Uterus (tissue), 4 donors: ENCODE measurements around the gene TAOK3. TPM values are rescaled to one million over a fixed set of nuclear protein-coding genes. Genes with fewer than 3 reads are reported as not detected.
A peak's percentile ranks its signal among the peaks of the same experiment; 100 is the strongest.

Experiments used
- DNase-seq, 2 donors: peaks; one replicate each; pipeline ENCODE4 v3.0.0-alpha.2; 2019 to 2020
- H3K27ac ChIP-seq, 2 donors: fragments of 200-600 bp; sonication (generic); 1 replicate in 1 of 2; 2 replicates in 1 of 2; pipeline ENCODE4 v1.5.1; 2016 to 2018
- H3K27me3 ChIP-seq, 2 donors: fragments of 200-600 bp; sonication (generic); one replicate each; pipeline ENCODE4 v1.5.1; 2018 to 2019; ENCODE audit warnings: control low read depth in 1 of 2
- H3K36me3 ChIP-seq, 2 donors: fragments of 200-600 bp; sonication (generic); one replicate each; pipeline ENCODE4 v1.5.1; 2019; ENCODE audit warnings: control low read depth in 1 of 2
- H3K4me1 ChIP-seq, 2 donors: fragments of 200-600 bp; sonication (generic); one replicate each; pipeline ENCODE4 v1.5.1; 2018 to 2019; ENCODE audit warnings: control low read depth in 1 of 2
- H3K4me3 ChIP-seq, 2 donors: fragments of 200-600 bp; sonication (generic); 1 replicate in 1 of 2; 2 replicates in 1 of 2; pipeline ENCODE4 v1.5.1; 2018 to 2019; ENCODE audit warnings: mild to moderate bottlenecking in 1 of 2
- H3K9me3 ChIP-seq, 2 donors: fragments of 200-600 bp; sonication (generic); one replicate each; pipeline ENCODE4 v1.5.1; 2019; ENCODE audit warnings: control low read depth in 1 of 2
- CTCF ChIP-seq, 4 experiments: fragments of 200-600 bp in 2 of 4; fragments of 450-650 bp in 2 of 4; sonication (generic) in 2 of 4; IDR thresholded peaks; one replicate each; pipeline ENCODE4 v1.5.1; 2016 to 2019; ENCODE audit warnings: antibody characterized with exemption in 4 of 4, mild to moderate bottlenecking in 2 of 4, moderate library complexity in 1 of 4
- POLR2A ChIP-seq, 2 donors: fragments of 450-650 bp; IDR thresholded peaks; one replicate each; pipeline ENCODE4 v1.6.1; 2016; ENCODE audit warnings: antibody characterized with exemption in 2 of 2, mild to moderate bottlenecking in 1 of 2, moderate library complexity in 1 of 2
- intact Hi-C: fragments of 100-400 bp; cut with DNase I; formaldehyde crosslinking; loops from one replicate; pipeline ENCODE4 v1.15.1; 2023; ENCODE audit warnings: low total_unique reads
- total RNA-seq, 4 donors: library from RNA; depleted of rRNA in 3 of 4; stranded (reverse); fragments of >200 nt in 3 of 4; gene quantifications; one replicate each; pipeline versions ENCODE4 v1.1.0 to v1.2.4, GENCODE V29; 2014 to 2023
- donor health status: DM: yes; HTN: yes; CAD: no.

TAOK3 gene
- total RNA-seq, 4 donors from 2014 or later, result 14.9 to 35.1 (median 24.8) TPM

- TF ChIP-seq POLR2A (IDR thresholded peaks at IDR 0.05), result no peak
- TF ChIP-seq CTCF (IDR thresholded peaks at IDR 0.05), result no peak
- H3K4me3 ChIP-seq, result peak overlapping the region in 1 of 2 donors; percentile 28
- intact Hi-C loops, result no loop called here
- DNase-seq, result no peak
- no peaks in the 10 kb centered on the region for H3K36me3 ChIP-seq
- no peaks in the 10 kb centered on the region for H3K4me1 ChIP-seq
- H3K27me3 ChIP-seq, result no peaks in the 10 kb centered on the region
- peak overlapping the region; percentile 80 to 87 for H3K27ac ChIP-seq
- no peaks in the 10 kb centered on the region for H3K9me3 ChIP-seq
Measured at GRCh38 chr12:118187751-118188435, 184.8 kb downstream of the TAOK3 start.

DNA sequence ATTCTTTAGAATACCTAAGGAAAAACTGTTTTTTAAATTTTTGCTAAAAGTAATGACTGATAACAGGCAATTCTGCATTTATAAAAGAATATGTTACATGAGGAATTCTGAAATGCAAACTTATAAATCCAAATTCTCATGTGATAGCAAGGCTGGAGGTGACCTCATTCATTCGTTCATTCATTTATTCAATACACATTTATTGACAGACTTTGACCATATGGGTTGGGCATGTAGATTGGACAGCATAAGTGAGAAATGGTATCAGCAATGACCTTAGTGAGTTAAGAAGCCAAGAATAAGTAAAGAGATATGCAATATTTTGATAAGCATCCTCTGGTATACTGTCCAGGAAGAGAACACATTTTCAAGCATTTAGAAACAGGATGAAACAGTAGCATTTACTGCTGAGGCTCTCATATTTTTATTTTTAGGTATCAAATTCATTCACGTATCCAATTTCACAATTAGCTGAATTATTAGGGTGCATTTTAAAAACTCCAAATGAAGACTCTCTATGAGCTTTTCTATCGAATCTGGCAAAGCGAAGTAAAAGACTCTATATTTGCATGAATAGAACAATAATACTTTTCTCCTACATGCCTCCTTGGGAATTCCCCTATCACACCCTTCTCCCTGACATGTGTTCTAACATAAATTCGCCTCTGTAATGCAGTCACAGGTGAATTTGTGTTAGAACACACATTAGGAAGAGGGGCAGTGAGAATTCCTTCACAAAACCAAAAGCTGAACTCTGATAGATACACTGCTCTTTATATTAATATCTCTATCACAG lies 186.9 kb downstream of the TAOK3 start:
- Histone ChIP-seq H3K4me1 (no peaks in the 10 kb centered on the region), H3K27ac (no peak overlapping the region), H3K36me3 (no peaks in the 10 kb centered on the region), H3K27me3 (no peaks in the 10 kb centered on the region), H3K4me3 (no peak overlapping the region), H3K9me3 (no peaks in the 10 kb centered on the region)
- DNase-seq, result no peak
- TF ChIP-seq POLR2A (IDR thresholded peaks at IDR 0.05) (no peak), CTCF (IDR thresholded peaks at IDR 0.05) (no peak)
- intact Hi-C loops, result no loop called here

GRCh38 chr12:118183711-118184110 lies 189.0 kb downstream of the TAOK3 start:
- Histone ChIP-seq H3K27ac (no peak overlapping the region), H3K4me1 (no peaks in the 10 kb centered on the region), H3K27me3 (no peaks in the 10 kb centered on the region), H3K4me3 (no peak overlapping the region), H3K9me3 (no peaks in the 10 kb centered on the region), H3K36me3 (no peaks in the 10 kb centered on the region)
- no peak for DNase-seq
- TF ChIP-seq POLR2A (IDR thresholded peaks at IDR 0.05), result no peak
- no peak for TF ChIP-seq CTCF (IDR thresholded peaks at IDR 0.05)
- intact Hi-C loops, result loop anchor here (5.0 kb wide), 1 partner anchor 194 kb away; the partner anchor contains the start of gene SUDS3

DNA sequence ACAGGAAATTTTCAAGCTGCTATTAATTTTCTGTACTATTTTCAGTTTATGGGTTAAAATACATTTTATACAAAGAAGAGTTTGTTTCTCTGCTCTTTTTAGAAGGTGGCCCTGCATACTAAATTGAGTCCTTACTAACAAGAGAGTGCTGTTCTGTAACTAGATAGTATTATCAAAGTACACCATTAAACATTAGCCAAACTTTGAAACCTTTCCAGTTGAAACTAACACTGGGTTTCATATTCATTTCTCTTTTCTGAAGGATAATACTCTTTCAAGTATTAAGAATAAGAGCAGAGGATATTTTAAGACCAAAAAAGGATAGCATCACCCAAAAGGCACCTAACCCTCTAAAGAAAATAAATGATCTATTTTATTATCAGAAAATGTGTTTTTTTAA lies 189.6 kb downstream of the TAOK3 start:
- peak overlapping the region in 1 of 2 donors; percentile 31 for H3K27ac ChIP-seq
- no peaks in the 10 kb centered on the region for H3K27me3 ChIP-seq
- H3K4me3 ChIP-seq, result no peak overlapping the region
- TF ChIP-seq POLR2A (IDR thresholded peaks at IDR 0.05), result no peak
- TF ChIP-seq CTCF (IDR thresholded peaks at IDR 0.05), result no peak
- no peaks in the 10 kb centered on the region for H3K36me3 ChIP-seq
- no peak for DNase-seq
- H3K4me1 ChIP-seq, result no peaks in the 10 kb centered on the region
- H3K9me3 ChIP-seq, result no peaks in the 10 kb centered on the region
- intact Hi-C loops, result loop anchor here (5.0 kb wide), 1 partner anchor 194 kb away; the partner anchor contains the start of gene SUDS3
